ENCODE data around the gene FLVCR2. TPM values are rescaled to one million over a fixed set of nuclear protein-coding genes. Genes with fewer than 3 reads are reported as not detected.

The FLVCR2 gene, protein sequence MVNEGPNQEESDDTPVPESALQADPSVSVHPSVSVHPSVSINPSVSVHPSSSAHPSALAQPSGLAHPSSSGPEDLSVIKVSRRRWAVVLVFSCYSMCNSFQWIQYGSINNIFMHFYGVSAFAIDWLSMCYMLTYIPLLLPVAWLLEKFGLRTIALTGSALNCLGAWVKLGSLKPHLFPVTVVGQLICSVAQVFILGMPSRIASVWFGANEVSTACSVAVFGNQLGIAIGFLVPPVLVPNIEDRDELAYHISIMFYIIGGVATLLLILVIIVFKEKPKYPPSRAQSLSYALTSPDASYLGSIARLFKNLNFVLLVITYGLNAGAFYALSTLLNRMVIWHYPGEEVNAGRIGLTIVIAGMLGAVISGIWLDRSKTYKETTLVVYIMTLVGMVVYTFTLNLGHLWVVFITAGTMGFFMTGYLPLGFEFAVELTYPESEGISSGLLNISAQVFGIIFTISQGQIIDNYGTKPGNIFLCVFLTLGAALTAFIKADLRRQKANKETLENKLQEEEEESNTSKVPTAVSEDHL
- 1.5 and 7.9 TPM in 2 replicates for total RNA-seq

GRCh38 chr14:75578102-75578785 lies at the start of gene FLVCR2:
FLVCR2 (plus strand) TSS chr14:75578620; CDS start chr14:75578973, 353 bp downstream.

GRCh38 chr14:75660630-75661498 lies 82.4 kb downstream of the FLVCR2 start, which contains the start of the genes ERG28 and TTLL5:
ERG28 (minus strand) TSS chr14:75660876; CDS start chr14:75657502, 3,374 bp downstream.
TTLL5 (plus strand) TSS chr14:75661246; CDS start chr14:75663150, 1,904 bp downstream.

Other genes with a start within 250 kb of the FLVCR2 start
- gene JDP2, start 150.6 kb upstream of the FLVCR2 start, total RNA-seq: 14.8 and 29.3 TPM in 2 replicates
- gene BATF, start 56.2 kb upstream of the FLVCR2 start, total RNA-seq: 1.2 TPM in 1 of 2 replicates, not detected in the other
- 3.4 and 3.5 TPM in 2 replicates for gene ERG28, start 82.3 kb downstream of the FLVCR2 start, total RNA-seq
- 10.1 and 14.8 TPM in 2 replicates for gene TTLL5, start 82.6 kb downstream of the FLVCR2 start, total RNA-seq